PFSK-1 (cell line): Measurements from ENCODE around the gene ENG.

ENCODE experiments used
- POLR2AphosphoS5 ChIP-seq: IDR thresholded peaks from 2 replicates; pipeline ENCODE4 v1.6.1; 2012; ENCODE audit warnings: low read depth, mild to moderate bottlenecking, control low read depth, low read length, moderate library complexity
- SIN3A ChIP-seq: IDR thresholded peaks from 2 replicates; pipeline ENCODE4 v1.6.1; 2012; ENCODE audit warnings: mild to moderate bottlenecking, low read length, moderate library complexity, borderline replicate concordance; ENCODE audit not compliant: insufficient read depth
- TAF1 ChIP-seq: IDR thresholded peaks from 2 replicates; pipeline ENCODE4 v1.6.1; 2012; ENCODE audit warnings: low read length, control low read depth, borderline replicate concordance; ENCODE audit not compliant: insufficient read depth

GRCh38 chr9:127841087-127841835 is 13.2 kb downstream of the ENG start:
- TF ChIP-seq POLR2AphosphoS5 (no peak), TAF1 (no peak), SIN3A (no peak)
